Activated naive CD8-positive, alpha-beta T cell treated with anti-CD3 and anti-CD28 coated beads for 36 hours (primary cell): Measurements from ENCODE around the gene OR51B2. TPM values are rescaled to one million over a fixed set of nuclear protein-coding genes. Genes with fewer than 3 reads are reported as not detected.

ENCODE experiments used
- DNase-seq: peaks from one replicate; pipeline ENCODE4 v3.0.0; 2021
- H3K27ac Mint-ChIP-seq: one replicate; pipeline ENCODE4 v1.8.0; 2022; ENCODE audit warnings: mild to moderate bottlenecking, moderate library complexity, mixed read lengths
- H3K27me3 Mint-ChIP-seq: one replicate; pipeline ENCODE4 v1.8.0; 2022; ENCODE audit warnings: mild to moderate bottlenecking, mixed read lengths
- H3K36me3 Mint-ChIP-seq: one replicate; pipeline ENCODE4 v1.8.0; 2021; ENCODE audit warnings: mild to moderate bottlenecking, mixed read lengths
- H3K4me1 Mint-ChIP-seq: one replicate; pipeline ENCODE4 v1.8.0; 2021; ENCODE audit warnings: mixed read lengths
- H3K4me3 Mint-ChIP-seq: one replicate; pipeline ENCODE4 v1.8.0; 2022; ENCODE audit warnings: mild to moderate bottlenecking, moderate library complexity, mixed read lengths
- H3K9me3 Mint-ChIP-seq: one replicate; pipeline ENCODE4 v1.8.0; 2022; ENCODE audit warnings: mixed read lengths
- total RNA-seq, 2 experiments: library from RNA; stranded (reverse); gene quantifications; one replicate each; pipeline ENCODE4 v1.2.3, GENCODE V29; 2021

The OR51B2 gene
- total RNA-seq, 2 experiments from 2014 or later: not detected

DNA sequence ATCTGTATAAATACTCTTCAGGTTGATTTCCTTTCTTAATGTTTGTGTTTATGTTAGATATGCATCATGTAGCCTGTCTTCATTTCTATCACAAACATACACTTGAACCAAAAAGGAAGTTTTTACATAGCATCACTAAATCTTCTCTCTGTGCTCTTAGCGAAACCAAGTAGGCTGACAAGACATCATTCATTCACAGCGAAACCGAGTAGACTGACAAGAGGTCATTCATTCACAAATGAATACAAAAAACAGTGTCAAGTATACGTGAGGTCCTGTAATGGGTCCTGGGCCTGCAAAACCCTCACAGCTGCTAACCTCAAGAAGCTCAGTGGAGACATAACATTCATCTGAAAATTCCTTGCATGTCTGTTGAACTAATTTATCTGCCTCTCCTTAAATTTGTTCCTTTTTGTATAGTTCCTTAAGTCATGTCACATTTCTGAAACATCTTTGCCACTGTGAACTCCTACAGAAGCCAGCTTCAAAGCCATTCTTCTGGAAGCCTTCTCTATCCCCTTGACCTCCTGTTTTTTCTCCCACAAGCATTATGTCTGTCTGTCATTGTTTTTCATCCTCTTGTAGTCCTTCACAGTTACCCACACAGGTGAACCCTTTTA is 44.5 kb downstream of the OR51B2 start:
- Mint-ChIP-seq H3K4me1 (no peaks in the 10 kb centered on the region), H3K27ac (no peak overlapping the region), H3K4me3 (no peak overlapping the region), H3K9me3 (no peaks in the 10 kb centered on the region), H3K36me3 (no peaks in the 10 kb centered on the region), H3K27me3 (no peaks in the 10 kb centered on the region)
- DNase-seq: no peak

DNA sequence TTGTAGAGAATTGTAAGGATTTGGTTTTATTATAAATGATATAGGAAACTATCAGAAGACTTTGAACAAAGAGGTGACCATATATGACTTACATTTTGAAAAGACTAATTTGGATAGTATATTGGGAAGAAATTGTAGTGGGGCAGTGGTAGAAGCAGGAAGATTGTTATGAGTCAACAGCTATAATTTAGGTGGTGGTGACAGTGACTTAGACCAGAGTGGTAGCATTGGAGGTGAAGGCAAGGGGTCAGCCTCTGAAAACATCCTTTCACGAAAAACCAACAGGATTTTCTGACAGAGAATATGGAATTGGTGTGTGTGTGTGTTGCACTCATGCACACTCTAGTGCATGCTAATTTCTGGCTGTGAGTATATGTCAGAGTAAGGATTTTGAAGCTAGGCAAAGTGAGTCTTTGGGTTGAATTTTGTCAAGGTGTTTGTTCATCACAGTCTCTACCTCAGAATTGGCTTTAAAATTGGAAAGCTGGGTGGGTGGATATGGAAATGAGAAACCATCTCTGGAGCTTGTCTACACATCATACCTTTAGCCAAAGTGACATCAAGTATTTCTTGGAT is 46.2 kb downstream of the OR51B2 start:
- DNase-seq: no peak
- Mint-ChIP-seq H3K27me3 (no peaks in the 10 kb centered on the region), H3K27ac (no peak overlapping the region), H3K4me3 (no peak overlapping the region), H3K36me3 (no peaks in the 10 kb centered on the region), H3K9me3 (no peaks in the 10 kb centered on the region), H3K4me1 (no peaks in the 10 kb centered on the region)

DNA sequence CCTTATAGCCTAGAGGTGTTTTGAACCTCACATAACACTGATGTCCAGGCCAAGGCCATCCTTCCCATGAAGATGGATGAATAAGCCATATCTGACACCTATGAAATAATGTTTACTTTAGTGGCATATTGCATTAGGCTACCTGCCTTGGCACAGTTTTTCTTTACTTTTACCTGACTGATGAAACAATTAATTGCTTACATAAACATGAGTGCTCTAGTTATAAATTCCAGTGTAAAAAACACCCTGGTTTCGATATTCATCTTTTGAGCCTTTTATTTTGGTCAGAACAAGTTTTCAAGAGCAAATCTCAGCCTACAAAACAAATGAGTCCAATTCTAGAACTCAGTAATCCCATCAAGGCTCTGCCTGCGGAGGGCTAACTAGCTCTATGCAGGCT is 47.4 kb downstream of the OR51B2 start:
- peaks cover under 1% of the 10 kb centered on the region for H3K27me3 Mint-ChIP-seq
- no peak overlapping the region for H3K27ac Mint-ChIP-seq
- no peak for DNase-seq
- H3K4me3 Mint-ChIP-seq: no peak overlapping the region
- H3K36me3 Mint-ChIP-seq: no peaks in the 10 kb centered on the region
- no peaks in the 10 kb centered on the region for H3K4me1 Mint-ChIP-seq
- H3K9me3 Mint-ChIP-seq: no peaks in the 10 kb centered on the region

DNA sequence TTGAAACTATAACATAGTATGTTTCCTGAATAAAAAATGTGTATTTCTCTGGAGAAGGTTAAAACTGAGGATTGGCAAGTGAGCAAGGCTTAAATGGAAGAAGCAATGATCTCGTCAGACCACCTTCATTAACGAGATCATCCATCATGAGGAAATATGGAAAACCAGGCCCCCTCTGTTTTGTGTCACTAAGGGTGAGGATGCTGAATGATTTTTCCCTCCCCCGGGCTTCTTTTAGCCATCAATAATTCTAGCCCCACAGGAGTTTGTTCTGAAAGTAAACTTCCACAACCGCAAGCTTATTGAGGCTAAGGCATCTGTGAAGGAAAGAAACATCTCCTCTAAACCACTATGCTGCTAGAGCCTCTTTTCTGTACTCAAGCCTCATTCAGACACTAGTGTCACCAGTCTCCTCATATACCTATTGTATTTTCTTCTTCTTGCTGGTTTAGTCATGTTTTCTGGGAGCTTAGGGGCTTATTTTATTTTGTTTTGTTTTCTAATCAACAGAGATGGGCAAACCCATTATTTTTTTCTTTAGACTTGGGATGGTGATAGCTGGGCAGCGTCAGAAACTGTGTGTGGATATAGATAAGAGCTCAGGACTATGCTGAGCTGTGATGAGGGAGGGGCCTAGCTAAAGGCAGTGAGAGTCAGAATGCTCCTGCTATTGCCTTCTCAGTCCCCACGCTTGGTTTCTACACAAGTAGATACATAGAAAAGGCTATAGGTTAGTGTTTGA is 48.6 kb downstream of the OR51B2 start:
- DNase-seq: no peak
- Mint-ChIP-seq H3K36me3 (no peaks in the 10 kb centered on the region), H3K9me3 (no peaks in the 10 kb centered on the region), H3K27me3 (peaks cover 5% of the 10 kb centered on the region), H3K27ac (no peak overlapping the region), H3K4me3 (no peak overlapping the region), H3K4me1 (no peaks in the 10 kb centered on the region)

DNA sequence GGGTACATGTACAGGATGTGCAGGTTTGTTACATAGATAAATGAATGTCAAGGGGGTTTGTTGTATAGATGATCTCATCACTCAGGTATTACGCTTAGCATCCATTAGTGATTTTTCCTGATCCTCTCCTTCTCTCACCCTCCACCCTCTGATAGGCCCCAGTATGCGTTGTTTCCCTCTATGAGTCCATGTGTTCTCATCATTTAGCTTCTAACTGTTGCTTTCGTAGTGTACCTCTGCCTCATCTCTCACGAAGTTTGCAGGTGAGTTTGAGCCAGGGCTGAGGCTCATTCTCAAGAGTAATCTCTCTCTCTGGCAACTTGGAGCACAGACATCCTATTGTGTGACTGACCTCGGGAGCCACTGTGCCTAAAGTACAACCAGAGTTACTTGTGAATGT is 49.7 kb downstream of the OR51B2 start:
- Mint-ChIP-seq H3K36me3 (no peaks in the 10 kb centered on the region), H3K9me3 (no peaks in the 10 kb centered on the region), H3K4me1 (no peaks in the 10 kb centered on the region), H3K4me3 (no peak overlapping the region), H3K27ac (no peak overlapping the region), H3K27me3 (peaks cover 5% of the 10 kb centered on the region)
- DNase-seq: no peak

Other genes starting within 250 kb of the OR51B2 start
- gene OR52A5, start 185.9 kb downstream of the OR51B2 start, total RNA-seq: not detected
- gene OR52A1, start 169.5 kb downstream of the OR51B2 start, total RNA-seq: not detected
- not detected for gene OR51V1, start 123.6 kb downstream of the OR51B2 start, total RNA-seq
- gene HBB, start 97.2 kb downstream of the OR51B2 start, total RNA-seq: not detected
- gene HBD, start 89.8 kb downstream of the OR51B2 start, total RNA-seq: not detected
- gene HBG1, start 74.4 kb downstream of the OR51B2 start, total RNA-seq: not detected
- not detected for gene HBG2, start 69.5 kb downstream of the OR51B2 start, total RNA-seq
- gene HBE1, start 54.4 kb downstream of the OR51B2 start, total RNA-seq: not detected
- gene OR51B4, start 22.4 kb downstream of the OR51B2 start, total RNA-seq: not detected
- not detected for gene OR51B5, start 19.2 kb upstream of the OR51B2 start, total RNA-seq
- not detected for gene OR51B6, start 27.2 kb upstream of the OR51B2 start, total RNA-seq
- gene OR51M1, start 59.5 kb upstream of the OR51B2 start, total RNA-seq: not detected
- gene OR51Q1, start 97.8 kb upstream of the OR51B2 start, total RNA-seq: not detected
- not detected for gene OR51I1, start 117.2 kb upstream of the OR51B2 start, total RNA-seq
- gene OR51I2, start 125.0 kb upstream of the OR51B2 start, total RNA-seq: not detected
- not detected for gene OR52D1, start 164.4 kb upstream of the OR51B2 start, total RNA-seq
- not detected for gene UBQLN3, start 185.7 kb upstream of the OR51B2 start, total RNA-seq
- gene UBQLNL, start 192.4 kb upstream of the OR51B2 start, total RNA-seq: under 1 TPM in 1 of 2 experiments, not detected in 1; 0.19 TPM
- not detected for gene OR52H1, start 224.2 kb upstream of the OR51B2 start, total RNA-seq